Measurements from ENCODE around the gene GRIK3. TPM values are rescaled to one million over a fixed set of nuclear protein-coding genes. Genes with fewer than 3 reads are reported as not detected.

GRIK3 gene
- total RNA-seq, 1 experiment from 2014 or later: not detected

DNA sequence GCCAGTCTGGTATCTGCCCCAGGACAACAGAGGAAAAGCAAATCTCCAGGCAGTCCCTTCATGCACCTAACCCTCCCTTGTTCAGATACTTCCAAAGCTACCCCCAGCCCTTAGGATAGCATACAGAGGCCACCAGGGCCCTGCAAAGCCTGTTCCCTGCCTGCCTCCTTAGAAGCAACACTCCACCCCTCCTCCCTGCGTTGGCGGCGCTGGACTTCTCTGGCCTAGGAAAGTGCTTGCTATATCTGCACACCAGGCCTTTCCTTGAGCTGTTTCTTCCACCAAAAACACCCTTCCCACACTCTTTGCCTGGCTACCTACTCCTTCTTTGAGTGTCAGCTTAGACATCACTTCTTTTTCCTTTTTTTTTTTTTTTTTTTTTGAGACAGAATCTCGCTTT, 61.3 kb downstream of the GRIK3 start:
- ATAC-seq: no peak

DNA sequence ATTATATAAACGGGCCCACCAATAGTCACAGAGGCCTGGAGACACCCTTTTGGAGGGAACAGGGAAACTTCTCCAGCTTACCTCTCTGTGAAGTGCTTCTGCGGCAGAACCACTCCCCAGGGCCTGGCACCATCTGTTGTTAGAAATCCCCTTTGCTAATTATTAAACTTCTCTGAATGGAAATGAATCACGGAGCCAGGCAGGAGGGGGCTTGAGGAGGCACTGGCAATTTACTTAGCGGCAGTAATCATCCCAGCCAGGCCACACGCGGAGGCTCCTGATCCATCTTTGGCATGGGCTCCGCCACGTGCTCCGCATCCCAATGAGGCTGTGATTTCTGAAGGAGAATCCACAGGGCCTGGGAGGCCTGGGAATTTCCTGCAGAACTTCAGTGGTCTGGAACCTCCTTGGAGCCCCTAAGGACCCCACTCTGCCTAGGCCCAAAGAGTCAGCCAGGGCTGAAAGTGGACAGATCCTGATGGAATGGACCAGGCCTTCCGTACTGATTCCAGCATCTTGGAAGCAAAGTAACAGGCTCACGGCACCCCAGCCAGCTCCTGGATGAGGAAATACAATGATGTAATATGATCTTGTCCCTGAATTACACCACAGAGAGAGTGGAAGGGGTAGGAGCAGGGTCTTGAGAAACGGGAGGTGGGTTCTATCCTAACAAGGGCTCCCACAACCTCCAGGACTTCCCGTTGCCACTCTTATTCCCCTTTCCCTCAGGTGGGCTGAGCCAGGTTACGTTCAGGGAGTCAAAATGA, 62.3 kb downstream of the GRIK3 start:
- ChIA-PET POLR2A (ENCODE audit: unreplicated experiment) (no interaction called here), CTCF (no interaction called here)
- H3K9ac ChIP-seq (ENCODE audit: low read length): no peak overlapping the region
- H3K36me3 ChIP-seq (ENCODE audit: low read depth, low read length): no peaks in the 10 kb centered on the region
- ATAC-seq (no peak), DNase-seq (no peak)
- H3K27me3 ChIP-seq (ENCODE audit: low read length): 0 out of 2 replicates have a peak, but pooled peaks cover 5% of the 10 kb centered on the region
- H4K20me1 ChIP-seq (ENCODE audit: low read length): no peaks in the 10 kb centered on the region
- H3K4me1 ChIP-seq (ENCODE audit: insufficient read depth, low read length): no peaks in the 10 kb centered on the region
- H3K9me3 ChIP-seq (ENCODE audit: low read length): no peaks in the 10 kb centered on the region
- intact Hi-C loops (cut with micrococcal nuclease): no loop called here
- TF ChIP-seq, protein P1, sequence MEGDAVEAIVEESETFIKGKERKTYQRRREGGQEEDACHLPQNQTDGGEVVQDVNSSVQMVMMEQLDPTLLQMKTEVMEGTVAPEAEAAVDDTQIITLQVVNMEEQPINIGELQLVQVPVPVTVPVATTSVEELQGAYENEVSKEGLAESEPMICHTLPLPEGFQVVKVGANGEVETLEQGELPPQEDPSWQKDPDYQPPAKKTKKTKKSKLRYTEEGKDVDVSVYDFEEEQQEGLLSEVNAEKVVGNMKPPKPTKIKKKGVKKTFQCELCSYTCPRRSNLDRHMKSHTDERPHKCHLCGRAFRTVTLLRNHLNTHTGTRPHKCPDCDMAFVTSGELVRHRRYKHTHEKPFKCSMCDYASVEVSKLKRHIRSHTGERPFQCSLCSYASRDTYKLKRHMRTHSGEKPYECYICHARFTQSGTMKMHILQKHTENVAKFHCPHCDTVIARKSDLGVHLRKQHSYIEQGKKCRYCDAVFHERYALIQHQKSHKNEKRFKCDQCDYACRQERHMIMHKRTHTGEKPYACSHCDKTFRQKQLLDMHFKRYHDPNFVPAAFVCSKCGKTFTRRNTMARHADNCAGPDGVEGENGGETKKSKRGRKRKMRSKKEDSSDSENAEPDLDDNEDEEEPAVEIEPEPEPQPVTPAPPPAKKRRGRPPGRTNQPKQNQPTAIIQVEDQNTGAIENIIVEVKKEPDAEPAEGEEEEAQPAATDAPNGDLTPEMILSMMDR (conservative IDR thresholded peaks at IDR 0.05; ENCODE audit: low read depth, low read length): no peak
- no peak for TF ChIP-seq EZH2 (IDR thresholded peaks at IDR 0.05; ENCODE audit: low read length, unreplicated experiment)
- no peak for TF ChIP-seq EZH2phosphoT487 (IDR thresholded peaks at IDR 0.05; ENCODE audit: borderline replicate concordance, low read length)
- no peak overlapping the region for H3K27ac ChIP-seq (ENCODE audit: low read length)
- no peak overlapping the region for H2AFZ ChIP-seq (ENCODE audit: low read length)
- no peaks in the 10 kb centered on the region for H3F3A ChIP-seq (ENCODE audit: low read length, unreplicated experiment)
- H3K9me2 ChIP-seq (replicated peaks; ENCODE audit: low read length): no peaks in the 10 kb centered on the region
- H3K4me2 ChIP-seq (ENCODE audit: low read length): no peak overlapping the region
- H3K4me3 ChIP-seq (ENCODE audit: low read length): no peak overlapping the region
- H3K79me2 ChIP-seq (ENCODE audit: low read length): no peaks in the 10 kb centered on the region
- BruUV-seq (replicated peaks): no TSS peak

More for the DNA sequence above, 61.3 kb downstream of the GRIK3 start:
- H3K4me1 ChIP-seq (ENCODE audit: insufficient read depth, low read length): no peaks in the 10 kb centered on the region
- H3K4me3 ChIP-seq (ENCODE audit: low read length): no peak overlapping the region
- H3K27me3 ChIP-seq (ENCODE audit: low read length): 0 out of 2 replicates have a peak, but pooled peaks cover 5% of the 10 kb centered on the region
- no peaks in the 10 kb centered on the region for H3K79me2 ChIP-seq (ENCODE audit: low read length)
- CTCF ChIA-PET: no interaction called here
- H3F3A ChIP-seq (ENCODE audit: low read length, unreplicated experiment): no peaks in the 10 kb centered on the region
- H2AFZ ChIP-seq (ENCODE audit: low read length): no peak overlapping the region
- no peak for DNase-seq
- no peaks in the 10 kb centered on the region for H3K9me2 ChIP-seq (replicated peaks; ENCODE audit: low read length)
- no peak overlapping the region for H3K27ac ChIP-seq (ENCODE audit: low read length)
- intact Hi-C loops (cut with micrococcal nuclease): no loop called here
- no peak overlapping the region for H3K4me2 ChIP-seq (ENCODE audit: low read length)
- H3K9ac ChIP-seq (ENCODE audit: low read length): no peak overlapping the region
- no TSS peak for BruUV-seq (replicated peaks)
- no peaks in the 10 kb centered on the region for H3K36me3 ChIP-seq (ENCODE audit: low read depth, low read length)
- H3K9me3 ChIP-seq (ENCODE audit: low read length): no peaks in the 10 kb centered on the region
- TF ChIP-seq, protein P1 (conservative IDR thresholded peaks at IDR 0.05; ENCODE audit: low read depth, low read length): no peak
- TF ChIP-seq EZH2phosphoT487 (IDR thresholded peaks at IDR 0.05; ENCODE audit: borderline replicate concordance, low read length) (no peak), EZH2 (IDR thresholded peaks at IDR 0.05; ENCODE audit: low read length, unreplicated experiment) (no peak)
- no peaks in the 10 kb centered on the region for H4K20me1 ChIP-seq (ENCODE audit: low read length)
- POLR2A ChIA-PET (ENCODE audit: unreplicated experiment): no interaction called here

DNA sequence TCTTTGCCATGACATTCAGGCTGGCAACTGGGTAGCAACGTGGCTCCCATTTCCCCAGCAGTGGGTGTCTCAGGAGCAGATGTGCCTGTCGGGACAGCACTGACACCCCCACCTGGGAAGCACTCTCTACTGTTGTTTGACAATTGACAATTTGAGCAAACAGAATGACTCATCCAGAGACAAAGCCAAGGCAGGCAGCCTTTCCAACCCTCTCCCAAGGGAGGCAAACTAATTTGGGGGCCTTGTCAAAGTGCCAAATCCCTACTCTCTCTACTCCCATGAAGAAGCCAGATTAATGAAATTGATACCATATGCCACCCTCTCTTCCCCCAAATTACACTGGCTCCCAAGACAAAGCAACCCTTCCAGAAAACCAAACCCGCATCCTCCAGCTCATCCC, 65.6 kb downstream of the GRIK3 start:
- Histone ChIP-seq H4K20me1 (ENCODE audit: low read length) (no peaks in the 10 kb centered on the region), H3K27ac (ENCODE audit: low read length) (no peak overlapping the region), H2AFZ (ENCODE audit: low read length) (no peak overlapping the region), H3K9me2 (replicated peaks; ENCODE audit: low read length) (no peaks in the 10 kb centered on the region), H3K27me3 (ENCODE audit: low read length) (no peaks in the 10 kb centered on the region), H3K4me2 (ENCODE audit: low read length) (no peak overlapping the region), H3K9me3 (ENCODE audit: low read length) (no peaks in the 10 kb centered on the region), H3K79me2 (ENCODE audit: low read length) (no peaks in the 10 kb centered on the region), H3K4me3 (ENCODE audit: low read length) (no peak overlapping the region), H3K9ac (ENCODE audit: low read length) (no peak overlapping the region), H3K4me1 (ENCODE audit: insufficient read depth, low read length) (no peaks in the 10 kb centered on the region), H3K36me3 (ENCODE audit: low read depth, low read length) (no peaks in the 10 kb centered on the region), H3F3A (ENCODE audit: low read length, unreplicated experiment) (no peaks in the 10 kb centered on the region)
- BruUV-seq (replicated peaks): no TSS peak
- intact Hi-C loops (cut with micrococcal nuclease): no loop called here
- ATAC-seq: no peak
- TF ChIP-seq, protein P1 (conservative IDR thresholded peaks at IDR 0.05; ENCODE audit: low read depth, low read length): no peak
- TF ChIP-seq EZH2phosphoT487 (IDR thresholded peaks at IDR 0.05; ENCODE audit: borderline replicate concordance, low read length): no peak
- no peak for TF ChIP-seq EZH2 (IDR thresholded peaks at IDR 0.05; ENCODE audit: low read length, unreplicated experiment)
- no peak for DNase-seq
- CTCF ChIA-PET: no interaction called here
- POLR2A ChIA-PET (ENCODE audit: unreplicated experiment): no interaction called here
